ENCODE results near the gene SLC10A7.

Gene SLC10A7

DNA sequence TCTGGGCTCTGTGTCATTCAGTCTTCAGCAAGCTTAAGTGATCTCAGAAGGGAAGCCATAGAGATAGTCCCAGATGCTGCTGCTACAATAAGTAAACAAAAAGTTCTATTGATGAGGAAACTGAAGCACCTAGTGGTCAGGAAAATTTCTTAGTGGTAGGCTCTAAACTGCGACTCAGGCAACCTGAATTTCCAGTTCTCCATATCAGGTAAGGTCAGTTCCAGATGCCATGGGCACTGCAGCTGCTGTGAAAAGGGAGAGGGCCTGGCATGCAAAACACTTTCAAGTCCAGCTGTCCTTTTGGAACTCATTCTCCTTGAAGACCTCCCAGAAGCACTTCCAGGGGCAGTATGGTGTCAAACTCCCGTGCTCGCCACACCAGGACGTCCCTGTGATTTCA is 261.2 kb downstream of the SLC10A7 start:
- H3K27me3 ChIP-seq (ENCODE audit: control insufficient read depth, low read length) = no peaks in the 10 kb centered on the region
- no peak overlapping the region for H3K27ac ChIP-seq (ENCODE audit: low read depth, low read length)
- no peaks in the 10 kb centered on the region for H3F3A ChIP-seq (ENCODE audit: control insufficient read depth, insufficient read depth)
- H3K4me1 ChIP-seq (ENCODE audit: control insufficient read depth, low read length) = no peaks in the 10 kb centered on the region
- no peak overlapping the region for H3K4me2 ChIP-seq (ENCODE audit: low read length)
- no peaks in the 10 kb centered on the region for H3K9me2 ChIP-seq (replicated peaks; ENCODE audit: control insufficient read depth, low read length)
- H3K79me2 ChIP-seq (ENCODE audit: control insufficient read depth, low read length) = no peaks in the 10 kb centered on the region
- no peaks in the 10 kb centered on the region for H4K20me1 ChIP-seq (ENCODE audit: control insufficient read depth, insufficient read depth, low read depth, low read length)
- H3K9me3 ChIP-seq (ENCODE audit: control insufficient read depth, insufficient read depth, low read length) = no peaks in the 10 kb centered on the region
- no peak for TF ChIP-seq EZH2phosphoT487 (IDR thresholded peaks at IDR 0.05; ENCODE audit: borderline replicate concordance, low read length)
- TF ChIP-seq, protein P1, sequence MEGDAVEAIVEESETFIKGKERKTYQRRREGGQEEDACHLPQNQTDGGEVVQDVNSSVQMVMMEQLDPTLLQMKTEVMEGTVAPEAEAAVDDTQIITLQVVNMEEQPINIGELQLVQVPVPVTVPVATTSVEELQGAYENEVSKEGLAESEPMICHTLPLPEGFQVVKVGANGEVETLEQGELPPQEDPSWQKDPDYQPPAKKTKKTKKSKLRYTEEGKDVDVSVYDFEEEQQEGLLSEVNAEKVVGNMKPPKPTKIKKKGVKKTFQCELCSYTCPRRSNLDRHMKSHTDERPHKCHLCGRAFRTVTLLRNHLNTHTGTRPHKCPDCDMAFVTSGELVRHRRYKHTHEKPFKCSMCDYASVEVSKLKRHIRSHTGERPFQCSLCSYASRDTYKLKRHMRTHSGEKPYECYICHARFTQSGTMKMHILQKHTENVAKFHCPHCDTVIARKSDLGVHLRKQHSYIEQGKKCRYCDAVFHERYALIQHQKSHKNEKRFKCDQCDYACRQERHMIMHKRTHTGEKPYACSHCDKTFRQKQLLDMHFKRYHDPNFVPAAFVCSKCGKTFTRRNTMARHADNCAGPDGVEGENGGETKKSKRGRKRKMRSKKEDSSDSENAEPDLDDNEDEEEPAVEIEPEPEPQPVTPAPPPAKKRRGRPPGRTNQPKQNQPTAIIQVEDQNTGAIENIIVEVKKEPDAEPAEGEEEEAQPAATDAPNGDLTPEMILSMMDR (IDR thresholded peaks at IDR 0.05; ENCODE audit: low read depth, low read length, poor library complexity, severe bottlenecking) = no peak
- no peak overlapping the region for H3K4me3 ChIP-seq (ENCODE audit: low read length)
- H3K36me3 ChIP-seq (ENCODE audit: control insufficient read depth, low read length) = no peaks in the 10 kb centered on the region

DNA sequence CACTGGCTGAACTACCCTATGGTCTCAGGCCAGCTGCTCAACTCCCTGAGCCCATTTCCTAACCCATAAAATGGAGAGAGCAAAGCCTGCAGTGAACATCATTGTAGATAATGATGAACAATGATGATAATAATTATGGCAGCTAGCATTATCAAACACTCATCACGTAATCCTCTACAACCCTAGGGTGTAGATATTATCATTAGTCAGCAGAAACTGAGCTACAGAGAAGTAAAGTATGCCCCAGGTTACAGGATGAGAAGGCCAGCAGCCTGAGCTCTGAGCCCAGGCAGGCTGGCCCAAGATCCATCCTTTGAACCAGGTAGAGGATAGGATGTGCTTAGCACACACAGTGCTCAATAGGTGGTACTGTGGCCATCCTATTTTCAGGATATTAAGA is 264.2 kb downstream of the SLC10A7 start:
- no peaks in the 10 kb centered on the region for H3K36me3 ChIP-seq (ENCODE audit: control insufficient read depth, low read length)
- H3K4me3 ChIP-seq (ENCODE audit: low read length) = no peak overlapping the region
- H3K27me3 ChIP-seq (ENCODE audit: control insufficient read depth, low read length) = no peaks in the 10 kb centered on the region
- H3K9me3 ChIP-seq (ENCODE audit: control insufficient read depth, insufficient read depth, low read length) = no peaks in the 10 kb centered on the region
- no peaks in the 10 kb centered on the region for H4K20me1 ChIP-seq (ENCODE audit: control insufficient read depth, insufficient read depth, low read depth, low read length)
- no peaks in the 10 kb centered on the region for H3F3A ChIP-seq (ENCODE audit: control insufficient read depth, insufficient read depth)
- no peaks in the 10 kb centered on the region for H3K79me2 ChIP-seq (ENCODE audit: control insufficient read depth, low read length)
- H3K4me2 ChIP-seq (ENCODE audit: low read length) = no peak overlapping the region
- H3K27ac ChIP-seq (ENCODE audit: low read depth, low read length) = no peak overlapping the region
- TF ChIP-seq, protein P1 (IDR thresholded peaks at IDR 0.05; ENCODE audit: low read depth, low read length, poor library complexity, severe bottlenecking) = no peak
- H3K4me1 ChIP-seq (ENCODE audit: control insufficient read depth, low read length) = no peaks in the 10 kb centered on the region
- no peaks in the 10 kb centered on the region for H3K9me2 ChIP-seq (replicated peaks; ENCODE audit: control insufficient read depth, low read length)

DNA sequence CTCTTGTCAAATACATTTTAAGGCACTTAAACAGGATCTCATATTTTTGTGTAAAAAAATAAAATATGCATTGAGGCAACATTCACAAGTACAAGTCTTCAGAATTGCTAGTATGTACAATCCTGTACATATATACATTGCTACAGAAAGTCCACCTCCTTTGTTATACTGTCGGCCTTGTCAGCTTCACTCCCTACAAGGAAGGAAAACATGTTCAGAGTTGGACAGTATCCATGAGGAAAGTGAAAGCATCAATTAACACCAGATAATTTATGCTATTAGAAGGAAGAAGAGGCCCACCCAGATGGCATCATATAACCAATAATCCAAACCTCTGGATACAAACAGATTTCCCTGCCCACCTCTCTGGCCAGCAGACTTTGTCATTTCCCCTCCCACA is 265.4 kb downstream of the SLC10A7 start:
- TF ChIP-seq, protein P1 (IDR thresholded peaks at IDR 0.05; ENCODE audit: low read depth, low read length, poor library complexity, severe bottlenecking) = no peak
- TF ChIP-seq EZH2phosphoT487 (IDR thresholded peaks at IDR 0.05; ENCODE audit: borderline replicate concordance, low read length) = no peak
- H3K79me2 ChIP-seq (ENCODE audit: control insufficient read depth, low read length) = no peaks in the 10 kb centered on the region
- no peaks in the 10 kb centered on the region for H3K27me3 ChIP-seq (ENCODE audit: control insufficient read depth, low read length)
- no peak overlapping the region for H3K4me2 ChIP-seq (ENCODE audit: low read length)
- H3K9me3 ChIP-seq (ENCODE audit: control insufficient read depth, insufficient read depth, low read length) = no peaks in the 10 kb centered on the region
- no peaks in the 10 kb centered on the region for H4K20me1 ChIP-seq (ENCODE audit: control insufficient read depth, insufficient read depth, low read depth, low read length)
- H3K36me3 ChIP-seq (ENCODE audit: control insufficient read depth, low read length) = no peaks in the 10 kb centered on the region
- H3F3A ChIP-seq (ENCODE audit: control insufficient read depth, insufficient read depth) = no peaks in the 10 kb centered on the region
- no peak overlapping the region for H3K4me3 ChIP-seq (ENCODE audit: low read length)
- H3K9me2 ChIP-seq (replicated peaks; ENCODE audit: control insufficient read depth, low read length) = no peaks in the 10 kb centered on the region
- no peaks in the 10 kb centered on the region for H3K4me1 ChIP-seq (ENCODE audit: control insufficient read depth, low read length)
- H3K27ac ChIP-seq (ENCODE audit: low read depth, low read length) = no peak overlapping the region

DNA sequence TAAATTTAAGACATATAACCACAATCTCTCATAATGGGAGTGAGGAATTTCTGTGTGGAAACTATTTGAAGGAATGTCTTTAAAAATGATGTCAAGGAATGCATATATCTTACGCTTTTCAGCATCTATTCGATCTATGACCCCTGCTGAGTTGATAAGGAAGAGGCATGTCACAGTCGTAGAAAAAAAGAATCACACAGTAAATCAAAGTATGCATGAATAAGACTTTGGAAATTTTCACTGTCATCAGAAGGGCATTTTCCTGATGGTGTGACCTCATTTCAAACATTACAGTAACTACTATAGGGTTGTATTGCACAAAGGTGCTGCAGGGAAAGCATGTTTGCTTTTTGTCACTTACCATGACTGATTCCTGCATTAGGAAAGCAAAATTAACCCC is 265.9 kb downstream of the SLC10A7 start:
- H3K4me2 ChIP-seq (ENCODE audit: low read length) = no peak overlapping the region
- no peak overlapping the region for H3K4me3 ChIP-seq (ENCODE audit: low read length)
- no peak for TF ChIP-seq EZH2phosphoT487 (IDR thresholded peaks at IDR 0.05; ENCODE audit: borderline replicate concordance, low read length)
- no peaks in the 10 kb centered on the region for H3K9me3 ChIP-seq (ENCODE audit: control insufficient read depth, insufficient read depth, low read length)
- no peak overlapping the region for H3K27ac ChIP-seq (ENCODE audit: low read depth, low read length)
- H4K20me1 ChIP-seq (ENCODE audit: control insufficient read depth, insufficient read depth, low read depth, low read length) = no peaks in the 10 kb centered on the region
- no peaks in the 10 kb centered on the region for H3K4me1 ChIP-seq (ENCODE audit: control insufficient read depth, low read length)
- H3F3A ChIP-seq (ENCODE audit: control insufficient read depth, insufficient read depth) = no peaks in the 10 kb centered on the region
- no peaks in the 10 kb centered on the region for H3K36me3 ChIP-seq (ENCODE audit: control insufficient read depth, low read length)
- H3K79me2 ChIP-seq (ENCODE audit: control insufficient read depth, low read length) = no peaks in the 10 kb centered on the region
- H3K9me2 ChIP-seq (replicated peaks; ENCODE audit: control insufficient read depth, low read length) = no peaks in the 10 kb centered on the region
- no peaks in the 10 kb centered on the region for H3K27me3 ChIP-seq (ENCODE audit: control insufficient read depth, low read length)

Data from DOHH2 (cell line).